K562 (cell line): ENCODE data around the gene FHIT.

ENCODE experiments used
- ARID2 ChIP-seq: fragments of 450-650 bp; IDR thresholded peaks from 2 replicates; pipeline ENCODE4 v1.6.1; 2017; ENCODE audit warnings: antibody characterized with exemption, mild to moderate bottlenecking
- CTCF ChIP-seq, 3 experiments: IDR thresholded peaks in 2 of 3; conservative IDR thresholded peaks in 1 of 3; 2 replicates each; pipeline ENCODE4 v1.5.1; 2011 to 2012; ENCODE audit warnings: low read length in 3 of 3, mild to moderate bottlenecking in 3 of 3, control low read depth in 2 of 3, improper control_type of control experiment in 1 of 3, inconsistent platforms in 1 of 3, low read depth in 1 of 3, mixed read lengths in 1 of 3, moderate library complexity in 1 of 3; ENCODE audit not compliant: insufficient read depth in 2 of 3
- MAX ChIP-seq: sonication (generic); formaldehyde crosslinking; IDR thresholded peaks from 2 replicates; pipeline ENCODE4 v1.9.0; 2022; ENCODE audit warnings: mild to moderate bottlenecking, missing genetic modification reagents
- MEF2A ChIP-seq: IDR thresholded peaks from 2 replicates; pipeline ENCODE4 v1.6.1; 2011; ENCODE audit warnings: low read depth, mild to moderate bottlenecking, low read length, moderate library complexity; ENCODE audit not compliant: control insufficient read depth
- RFX7 ChIP-seq: fragments of 250-450 bp; sonication (Bioruptor Pico); IDR thresholded peaks from 2 replicates; pipeline ENCODE4 v1.5.1; 2021; ENCODE audit warnings: mild to moderate bottlenecking
- SIN3B ChIP-seq: fragments of 450-650 bp; IDR thresholded peaks from 2 replicates; pipeline ENCODE4 v1.6.1; 2017; ENCODE audit warnings: low read depth, mild to moderate bottlenecking, moderate library complexity
- SP1 ChIP-seq: sonication (generic); formaldehyde crosslinking; IDR thresholded peaks from 2 replicates; pipeline ENCODE4 v1.8.1; 2022; ENCODE audit warnings: mild to moderate bottlenecking, missing genetic modification reagents
- TRIM28 ChIP-seq: fragments of 450-650 bp; IDR thresholded peaks from 2 replicates; pipeline ENCODE4 v1.6.1; 2017
- ZNF174 ChIP-seq: fragments of 250-450 bp; sonication (Bioruptor Pico); IDR thresholded peaks from 2 replicates; pipeline ENCODE4 v1.4.0; 2020; ENCODE audit warnings: mild to moderate bottlenecking
- ZNF184 ChIP-seq: sonication (generic); formaldehyde crosslinking; IDR thresholded peaks from 2 replicates; pipeline ENCODE4 v1.5.0; 2020; ENCODE audit warnings: missing genetic modification reagents

GRCh38 chr3:59803268-59803667 is 1448.0 kb downstream of the FHIT start:
- no peak for TF ChIP-seq SP1 (CRISPR knock-in tag)
- no peak for TF ChIP-seq MEF2A
- TF ChIP-seq RFX7 (CRISPR knock-in tag): no peak
- no peak for TF ChIP-seq MAX (CRISPR knock-in tag)
- TF ChIP-seq ARID2: no peak
- TF ChIP-seq CTCF (IDR thresholded peaks at IDR 0.05 in 2 of 3, conservative IDR thresholded peaks at IDR 0.05 in 1 of 3; ENCODE audit: insufficient read depth in 2 of 3, low read depth in 1 of 3, low read length in 3 of 3): no peak
- TF ChIP-seq SIN3B: no peak
- no peak for TF ChIP-seq TRIM28
- no peak for TF ChIP-seq ZNF174 (CRISPR knock-in tag)
- TF ChIP-seq ZNF184 (CRISPR knock-in tag): no peak
